ENCODE data around the gene CTNND2. TPM values are rescaled to one million over a fixed set of nuclear protein-coding genes. Genes with fewer than 3 reads are reported as not detected.

The CTNND2 gene
- total and polyA plus RNA-seq, 4 donors: 0.30 to 2.2 (median 0.71) TPM

DNA sequence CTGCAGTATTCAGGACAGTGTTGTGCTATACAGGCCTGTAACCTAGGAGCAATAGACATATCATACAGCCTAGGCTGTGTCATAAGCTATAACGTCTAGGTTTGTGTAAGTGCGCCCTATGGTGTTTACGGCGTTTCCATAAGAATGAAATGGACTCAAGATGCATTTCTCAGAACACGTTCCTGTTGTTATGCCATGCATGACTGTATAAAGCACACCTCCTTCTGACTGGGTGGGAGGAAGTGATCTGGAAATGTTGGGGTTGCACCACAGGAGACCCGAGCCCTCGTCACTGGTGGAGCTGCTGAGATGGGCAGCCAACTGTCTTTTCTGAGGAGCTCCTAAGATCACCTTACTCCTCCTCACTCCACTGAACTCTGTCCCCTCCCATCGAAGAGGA is 751.9 kb downstream of the CTNND2 start:
- 85 to 90% methylated on average over 8 of the region's 8 CpGs for WGBS, 2 donors
- ATAC-seq (ENCODE audit: insufficient read depth, low FRiP score) (no peak), DNase-seq (no peak)
- Histone ChIP-seq H3K27ac (ENCODE audit: low read depth in 1 of 2, low read length in 1 of 2) (no peak overlapping the region), H3K27me3 (ENCODE audit: control insufficient read depth in 3 of 3, insufficient read depth in 3 of 3, low read length in 2 of 3) (peaks cover 0 to 4% (median 0%) of the 10 kb centered on the region in 3 donors), H3K4me3 (no peak overlapping the region), H3K9me3 (ENCODE audit: control insufficient read depth in 4 of 4, insufficient read depth in 3 of 4, low read length in 3 of 4) (peaks cover 0 to 5% (median 0%) of the 10 kb centered on the region in 4 donors), H3K9ac (ENCODE audit: insufficient read depth in 1 of 2, low read length in 2 of 2) (no peak overlapping the region), H3K4me1 (ENCODE audit: control insufficient read depth in 5 of 5, insufficient read depth in 5 of 5, low read length in 5 of 5) (peaks cover 0 to 6% (median 0%) of the 10 kb centered on the region in 5 donors), H3K36me3 (ENCODE audit: control insufficient read depth in 4 of 4, insufficient read depth in 4 of 4, low read length in 4 of 4) (no peaks in the 10 kb centered on the region)
- TF ChIP-seq, protein P1, sequence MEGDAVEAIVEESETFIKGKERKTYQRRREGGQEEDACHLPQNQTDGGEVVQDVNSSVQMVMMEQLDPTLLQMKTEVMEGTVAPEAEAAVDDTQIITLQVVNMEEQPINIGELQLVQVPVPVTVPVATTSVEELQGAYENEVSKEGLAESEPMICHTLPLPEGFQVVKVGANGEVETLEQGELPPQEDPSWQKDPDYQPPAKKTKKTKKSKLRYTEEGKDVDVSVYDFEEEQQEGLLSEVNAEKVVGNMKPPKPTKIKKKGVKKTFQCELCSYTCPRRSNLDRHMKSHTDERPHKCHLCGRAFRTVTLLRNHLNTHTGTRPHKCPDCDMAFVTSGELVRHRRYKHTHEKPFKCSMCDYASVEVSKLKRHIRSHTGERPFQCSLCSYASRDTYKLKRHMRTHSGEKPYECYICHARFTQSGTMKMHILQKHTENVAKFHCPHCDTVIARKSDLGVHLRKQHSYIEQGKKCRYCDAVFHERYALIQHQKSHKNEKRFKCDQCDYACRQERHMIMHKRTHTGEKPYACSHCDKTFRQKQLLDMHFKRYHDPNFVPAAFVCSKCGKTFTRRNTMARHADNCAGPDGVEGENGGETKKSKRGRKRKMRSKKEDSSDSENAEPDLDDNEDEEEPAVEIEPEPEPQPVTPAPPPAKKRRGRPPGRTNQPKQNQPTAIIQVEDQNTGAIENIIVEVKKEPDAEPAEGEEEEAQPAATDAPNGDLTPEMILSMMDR (IDR thresholded peaks at IDR 0.05; ENCODE audit: control extremely low read depth, extremely low read depth): no peak

DNA sequence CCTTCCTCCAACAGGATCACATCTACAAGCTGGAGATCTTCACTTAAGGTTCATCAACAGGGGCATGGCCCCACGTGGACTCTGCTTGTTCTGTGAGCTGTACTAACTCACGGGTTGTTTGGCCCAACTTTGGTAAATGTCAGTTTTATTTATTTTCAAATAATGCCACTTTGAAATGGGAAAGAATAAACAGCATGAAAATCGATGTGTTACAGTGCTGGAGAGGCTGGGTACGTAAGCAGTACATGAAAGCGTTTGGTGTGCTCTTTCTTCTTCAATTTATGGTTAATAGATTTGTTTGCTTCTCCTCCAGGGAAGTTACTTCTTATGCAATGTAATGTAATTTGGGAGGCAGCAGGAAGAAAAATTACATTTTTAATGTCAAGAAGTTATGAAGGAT is 753.3 kb downstream of the CTNND2 start:
- H3K27me3 ChIP-seq (ENCODE audit: control insufficient read depth in 3 of 3, insufficient read depth in 3 of 3, low read length in 2 of 3): peaks cover 0 to 4% (median 0%) of the 10 kb centered on the region in 3 donors
- whole genome bisulfite sequencing, 2 donors: 78 to 82% methylated on average over 5 of the region's 5 CpGs
- peaks cover 0 to 3% (median 0%) of the 10 kb centered on the region in 4 donors for H3K9me3 ChIP-seq (ENCODE audit: control insufficient read depth in 4 of 4, insufficient read depth in 3 of 4, low read length in 3 of 4)
- H3K4me1 ChIP-seq (ENCODE audit: control insufficient read depth in 5 of 5, insufficient read depth in 5 of 5, low read length in 5 of 5): peaks cover 0 to 6% (median 0%) of the 10 kb centered on the region in 5 donors
- H3K27ac ChIP-seq (ENCODE audit: low read depth in 1 of 2, low read length in 1 of 2): no peak overlapping the region
- no peaks in the 10 kb centered on the region for H3K36me3 ChIP-seq (ENCODE audit: control insufficient read depth in 4 of 4, insufficient read depth in 4 of 4, low read length in 4 of 4)
- ATAC-seq (ENCODE audit: insufficient read depth, low FRiP score) (no peak), DNase-seq (no peak)
- no peak overlapping the region for H3K9ac ChIP-seq (ENCODE audit: insufficient read depth in 1 of 2, low read length in 2 of 2)
- no peak overlapping the region for H3K4me3 ChIP-seq
- TF ChIP-seq, protein P1 (IDR thresholded peaks at IDR 0.05; ENCODE audit: control extremely low read depth, extremely low read depth): no peak

DNA sequence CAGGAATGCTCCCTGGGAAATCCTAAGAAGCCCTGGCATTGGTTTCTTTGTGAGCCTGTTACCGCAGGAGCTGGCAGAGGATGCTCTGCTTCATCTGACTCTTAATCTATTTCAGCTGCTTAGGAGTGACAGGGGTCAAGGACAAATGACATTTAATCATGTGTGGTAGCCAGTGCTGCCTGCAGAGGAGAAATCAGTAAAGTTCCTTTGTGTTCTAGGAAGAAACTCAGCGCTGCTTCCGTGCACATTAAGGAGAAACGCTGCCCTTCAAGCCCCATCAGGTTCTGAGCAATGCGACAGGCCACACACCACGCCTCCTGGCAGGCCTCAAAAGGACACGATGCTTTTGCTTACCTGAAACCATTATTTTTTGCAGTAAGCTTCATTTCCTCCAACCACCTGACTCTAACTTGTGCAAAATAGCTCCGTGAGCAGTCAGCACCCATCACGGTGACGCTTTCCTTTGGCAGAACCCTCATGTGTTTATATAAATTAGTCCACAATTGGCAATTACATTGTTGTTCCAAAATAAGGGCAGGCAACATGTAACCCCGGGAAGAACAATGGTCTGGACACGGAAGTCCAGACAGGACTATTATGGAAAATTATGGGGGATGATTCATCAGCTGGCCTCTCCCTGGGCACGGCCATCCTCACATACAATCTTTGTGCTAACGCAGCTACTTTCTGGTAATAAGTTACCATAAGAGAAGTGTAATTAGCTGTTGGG is 755.3 kb downstream of the CTNND2 start:
- Histone ChIP-seq H3K4me1 (ENCODE audit: control insufficient read depth in 5 of 5, insufficient read depth in 5 of 5, low read length in 5 of 5) (peaks cover 0 to 6% (median 0%) of the 10 kb centered on the region in 5 donors), H3K27ac (ENCODE audit: low read depth in 1 of 2, low read length in 1 of 2) (no peak overlapping the region), H3K9ac (ENCODE audit: insufficient read depth in 1 of 2, low read length in 2 of 2) (no peak overlapping the region), H3K36me3 (ENCODE audit: control insufficient read depth in 4 of 4, insufficient read depth in 4 of 4, low read length in 4 of 4) (no peaks in the 10 kb centered on the region), H3K4me3 (no peak overlapping the region), H3K9me3 (ENCODE audit: control insufficient read depth in 4 of 4, insufficient read depth in 3 of 4, low read length in 3 of 4) (peaks cover 0 to 3% (median 0%) of the 10 kb centered on the region in 4 donors), H3K27me3 (ENCODE audit: control insufficient read depth in 3 of 3, insufficient read depth in 3 of 3, low read length in 2 of 3) (no peaks in the 10 kb centered on the region)
- WGBS, 2 donors: 73 to 83% methylated on average over 14 of the region's 14 CpGs
- DNase-seq (no peak), ATAC-seq (ENCODE audit: insufficient read depth, low FRiP score) (no peak)
- TF ChIP-seq, protein P1 (IDR thresholded peaks at IDR 0.05; ENCODE audit: control extremely low read depth, extremely low read depth): no peak
